Measurements from ENCODE around the gene WDR18.

- TF ChIP-seq CTCF (IDR thresholded peaks at IDR 0.05): no peak
- TF ChIP-seq EZH2 (IDR thresholded peaks at IDR 0.05): no peak
- no peak for TF ChIP-seq EZH2phosphoT487 (IDR thresholded peaks at IDR 0.05)
Measured at GRCh38 chr19:947090-947706, 36.9 kb upstream of the WDR18 start.

Measured in neural progenitor cell (in vitro differentiated cells).